Neutrophil (primary cell): ENCODE results near the gene DRD3.

ENCODE experiments used
- H3K27ac ChIP-seq: fragments of 200-600 bp; sonication (generic); 2 replicates; pipeline ENCODE4 v1.5.1; 2016; ENCODE audit warnings: mild to moderate bottlenecking, moderate library complexity
- H3K27me3 ChIP-seq: fragments of 200-600 bp; sonication (generic); 2 replicates; pipeline ENCODE4 v1.6.0; 2016; ENCODE audit warnings: mild to moderate bottlenecking
- H3K36me3 ChIP-seq: fragments of 200-600 bp; sonication (generic); 2 replicates; pipeline ENCODE4 v1.5.1; 2017
- H3K4me1 ChIP-seq, 2 experiments: fragments of 200-600 bp in 1 of 2; sonication (generic) in 1 of 2; 1 replicate in 1 of 2; 2 replicates in 1 of 2; pipeline versions ENCODE4 v1.5.1 to v1.6.1; 2013 to 2016; ENCODE audit warnings: low read depth in 1 of 2, low read length in 1 of 2, mild to moderate bottlenecking in 1 of 2, moderate library complexity in 1 of 2; ENCODE audit not compliant: control insufficient read depth in 1 of 2, insufficient read depth in 1 of 2
- H3K4me3 ChIP-seq, 2 experiments: fragments of 200-600 bp in 1 of 2; sonication (generic) in 1 of 2; 1 replicate in 1 of 2; 2 replicates in 1 of 2; pipeline ENCODE4 v1.5.1; 2013 to 2016; ENCODE audit warnings: low read depth in 1 of 2, low read length in 1 of 2, mild to moderate bottlenecking in 1 of 2, moderate library complexity in 1 of 2
- H3K9me3 ChIP-seq: fragments of 200-600 bp; sonication (generic); 2 replicates; pipeline ENCODE4 v1.5.1; 2016
- CTCF ChIP-seq: fragments of 200-600 bp; sonication (generic); IDR thresholded peaks from 2 replicates; pipeline ENCODE4 v1.5.1; 2016; ENCODE audit warnings: antibody characterized with exemption

DRD3 gene

GRCh38 chr3:114151091-114151490, 27.8 kb downstream of the DRD3 start:
- Histone ChIP-seq H3K9me3 (no peaks in the 10 kb centered on the region), H3K4me1 (peaks cover 3% of the 10 kb centered on the region in 2 experiments), H3K27ac (no peak overlapping the region), H3K36me3 (no peaks in the 10 kb centered on the region), H3K4me3 (no peak overlapping the region), H3K27me3 (no peaks in the 10 kb centered on the region)
- no peak for TF ChIP-seq CTCF

- Histone ChIP-seq H3K27me3 (no peaks in the 10 kb centered on the region), H3K4me1 (no peaks in the 10 kb centered on the region), H3K27ac (no peak overlapping the region), H3K9me3 (no peaks in the 10 kb centered on the region), H3K4me3 (no peak overlapping the region), H3K36me3 (no peaks in the 10 kb centered on the region)
- TF ChIP-seq CTCF, result no peak
Observed at GRCh38 chr3:114147251-114147650, 31.6 kb downstream of the DRD3 start.

- Histone ChIP-seq H3K27ac (no peak overlapping the region), H3K36me3 (no peaks in the 10 kb centered on the region), H3K27me3 (no peaks in the 10 kb centered on the region), H3K4me1 (no peaks in the 10 kb centered on the region), H3K9me3 (no peaks in the 10 kb centered on the region), H3K4me3 (no peak overlapping the region)
- TF ChIP-seq CTCF, result no peak
Observed at GRCh38 chr3:114144909-114145688, 33.8 kb downstream of the DRD3 start.

- no peaks in the 10 kb centered on the region for H3K36me3 ChIP-seq
- no peaks in the 10 kb centered on the region for H3K4me1 ChIP-seq
- no peak overlapping the region for H3K27ac ChIP-seq
- TF ChIP-seq CTCF, result no peak
- H3K9me3 ChIP-seq, result no peaks in the 10 kb centered on the region
- H3K4me3 ChIP-seq, result no peak overlapping the region
- no peaks in the 10 kb centered on the region for H3K27me3 ChIP-seq
Observed at GRCh38 chr3:114143817-114144216, 35.0 kb downstream of the DRD3 start.

- H3K27me3 ChIP-seq, result no peaks in the 10 kb centered on the region
- H3K4me1 ChIP-seq, result no peaks in the 10 kb centered on the region
- no peaks in the 10 kb centered on the region for H3K36me3 ChIP-seq
- no peak overlapping the region for H3K4me3 ChIP-seq
- TF ChIP-seq CTCF, result no peak
- H3K27ac ChIP-seq, result no peak overlapping the region
- H3K9me3 ChIP-seq, result no peaks in the 10 kb centered on the region
Observed at GRCh38 chr3:114139836-114140235, 39.0 kb downstream of the DRD3 start.
